HG03095 (cell line): ENCODE measurements around the gene ZNF418.

Experiments
- ATAC-seq: cut with Tn5 transposase; IDR thresholded peaks from one replicate; pipeline ENCODE4 v1.9.1; 2021; ENCODE audit warnings: moderate library complexity; ENCODE audit not compliant: unreplicated experiment

Gene ZNF418

GRCh38 chr19:57934820-57935665, at the start of gene ZNF418:
TSS of gene ZNF418 (minus strand) at chr19:57935402. CDS start at chr19:57933822, 1,580 bp downstream.
- peak; percentile 59 for ATAC-seq

DNA sequence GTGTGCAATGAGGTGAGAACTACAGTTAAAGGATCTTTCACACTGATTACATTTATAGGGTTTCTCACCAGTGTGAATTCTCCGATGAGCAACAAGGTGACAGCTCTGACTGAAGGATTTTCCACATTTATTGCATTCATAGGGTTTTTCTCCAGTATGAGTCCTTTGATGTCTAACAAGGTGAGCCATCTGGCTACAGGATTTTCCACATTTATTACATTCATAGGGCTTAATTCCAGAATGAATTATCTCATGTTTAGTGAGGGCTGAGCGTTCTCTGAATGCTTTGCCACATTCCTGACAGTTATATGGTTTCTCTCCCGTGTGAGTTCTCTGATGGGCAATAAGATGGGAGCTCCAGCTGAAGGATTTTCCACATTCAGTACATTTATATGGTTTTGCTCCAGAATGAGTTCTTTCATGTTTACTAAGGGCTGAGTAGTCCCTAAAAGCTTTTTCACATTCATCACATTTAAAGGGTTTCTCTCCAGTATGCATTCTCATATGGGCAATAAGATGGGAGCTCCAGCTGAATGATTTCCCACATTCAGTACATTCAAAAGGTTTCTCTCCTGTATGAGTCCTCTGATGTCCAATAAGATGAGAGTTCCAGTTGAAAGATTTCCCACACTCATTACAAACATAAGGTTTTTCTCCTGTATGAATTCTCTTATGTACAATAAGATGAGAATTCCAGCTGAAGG, 43.5 kb upstream of the ZNF418 start:
- ATAC-seq, result no peak

GRCh38 chr19:57974434-57974833, 39.2 kb upstream of the ZNF418 start, which contains the start of gene C19orf18:
TSS of gene C19orf18 (minus strand) at chr19:57974534. CDS start at chr19:57974432, 102 bp downstream.
- ATAC-seq, result no peak

- no peak for ATAC-seq
These were observed 29.6 kb upstream of the ZNF418 start for GRCh38 chr19:57964761-57965160.

- no peak for ATAC-seq
These were observed 26.6 kb upstream of the ZNF418 start for GRCh38 chr19:57961785-57962184.

DNA sequence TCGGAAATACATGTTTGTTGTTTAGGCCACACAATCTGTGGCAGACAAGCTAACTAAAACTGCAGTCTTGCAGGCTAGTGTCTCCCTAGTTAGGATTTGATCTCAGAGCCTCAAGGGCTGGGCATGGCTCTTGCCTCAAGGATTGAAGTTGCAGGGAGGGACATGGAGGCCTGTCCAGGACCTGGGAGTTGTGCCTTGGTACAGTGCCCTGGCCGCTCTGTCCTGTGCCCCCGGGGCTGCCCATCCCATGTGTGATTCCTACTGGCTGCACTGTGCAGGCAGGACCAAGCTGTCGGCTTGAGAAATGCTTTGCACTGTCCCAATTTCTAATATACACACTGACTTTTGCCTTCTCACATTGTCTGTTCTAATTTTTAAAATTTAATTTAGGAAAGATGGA, 19.8 kb upstream of the ZNF418 start:
- ATAC-seq, result no peak

DNA sequence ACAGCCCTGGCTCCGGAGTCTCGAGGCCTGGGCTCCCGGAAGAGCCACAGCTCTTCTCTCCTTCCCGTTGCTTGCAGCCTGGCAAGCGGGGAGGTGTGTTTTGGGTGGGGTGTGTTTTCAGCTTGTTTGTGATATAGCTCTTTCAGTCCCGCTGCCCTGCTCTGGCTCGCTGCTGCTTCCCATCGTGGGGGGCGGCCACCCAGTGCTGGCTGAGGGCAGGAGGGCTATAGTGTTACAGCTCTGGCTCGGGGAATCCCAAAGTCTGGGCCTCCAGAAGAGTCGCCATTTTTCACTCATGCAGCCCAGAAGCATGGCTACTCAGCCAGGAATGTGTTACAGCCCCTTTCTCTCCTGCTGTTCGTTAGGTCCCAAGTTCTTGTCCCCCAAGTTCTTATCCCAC, 14.5 kb upstream of the ZNF418 start:
- no peak for ATAC-seq

- no peak for ATAC-seq
These were observed 14.1 kb upstream of the ZNF418 start for GRCh38 chr19:57949296-57949695.

DNA sequence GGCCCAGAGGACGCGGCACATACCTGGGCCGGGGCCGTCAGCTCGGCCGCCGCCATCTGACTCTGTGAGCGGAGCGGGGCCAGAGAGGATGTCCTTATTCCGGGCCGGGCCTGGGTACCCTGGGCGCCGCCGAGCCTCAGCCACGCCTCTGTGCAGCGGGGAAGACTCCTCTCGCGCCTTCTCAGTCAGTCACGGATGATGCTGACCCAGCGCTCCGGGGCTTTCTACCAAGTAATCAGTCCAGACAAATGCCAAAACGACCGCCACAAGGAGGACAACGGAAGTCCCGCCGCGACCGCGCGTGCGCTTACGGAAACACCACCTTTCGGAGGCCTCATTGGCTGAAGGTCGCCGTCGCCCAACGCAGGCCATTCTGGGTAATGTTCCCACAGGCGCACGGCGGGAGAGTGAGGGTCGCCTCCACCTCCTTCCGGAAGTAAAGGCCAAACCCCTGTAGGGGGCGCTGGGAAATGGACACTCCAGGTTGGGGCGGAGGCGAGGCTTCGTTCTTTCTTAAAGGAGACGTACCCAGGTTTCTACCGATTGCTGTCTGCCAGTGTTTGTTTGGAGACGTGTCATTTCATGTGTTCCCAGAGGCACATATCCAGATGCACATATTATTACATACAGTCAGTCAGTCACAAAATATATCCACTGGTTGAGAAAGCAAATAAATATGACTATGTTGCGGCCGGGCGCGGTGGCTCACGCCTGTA, 12.4 kb upstream of the ZNF418 start, which contains the start of gene ZNF256:
TSS of gene ZNF256 (minus strand) at position 288 of the 716 bp plus-strand sequence. CDS start at position 56, 232 bp downstream.
- peak; percentile 69 for ATAC-seq

DNA sequence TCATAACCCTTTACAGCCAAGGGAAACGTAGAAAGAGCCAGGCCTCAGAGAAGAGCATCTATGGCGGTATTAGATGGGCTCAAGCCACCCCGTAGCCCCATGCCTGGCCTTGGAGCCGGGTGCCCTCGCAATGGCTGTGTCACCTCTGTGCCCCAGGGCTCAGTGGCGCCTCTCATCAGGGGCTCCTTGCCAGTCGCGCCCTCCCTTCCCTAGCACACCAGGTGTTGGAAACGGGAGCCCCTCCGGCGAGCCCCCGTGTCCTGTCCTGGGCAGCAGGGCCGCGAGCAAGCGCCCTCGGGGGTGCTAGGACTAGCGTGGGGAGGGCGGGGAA, 11.9 kb upstream of the ZNF418 start:
- ATAC-seq, result no peak

GRCh38 chr19:57946316-57946715, 11.1 kb upstream of the ZNF418 start:
- no peak for ATAC-seq

DNA sequence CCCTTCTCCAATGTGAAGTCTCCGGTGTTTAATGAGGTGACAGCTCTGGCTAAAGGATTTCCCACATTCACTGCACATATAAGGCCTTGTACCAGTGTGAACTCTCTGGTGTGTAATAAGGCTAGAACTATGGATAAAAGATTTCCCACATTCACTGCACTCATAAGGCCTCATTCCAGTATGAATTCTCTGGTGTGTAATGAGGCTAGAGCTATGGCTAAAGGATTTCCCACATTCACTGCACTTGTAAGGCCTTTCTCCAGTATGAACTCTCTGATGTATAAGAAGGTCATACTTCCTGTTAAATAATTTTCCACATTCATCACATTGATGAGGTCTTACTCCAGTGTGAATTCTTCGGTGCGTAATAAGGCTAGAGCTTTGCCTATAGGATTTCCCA, 6.4 kb upstream of the ZNF418 start:
- no peak for ATAC-seq

GRCh38 chr19:57935731-57936130, 529 bp upstream of the ZNF418 start:
- no peak for ATAC-seq

GRCh38 chr19:57927587-57927986, 7.6 kb downstream of the ZNF418 start:
- ATAC-seq, result no peak

DNA sequence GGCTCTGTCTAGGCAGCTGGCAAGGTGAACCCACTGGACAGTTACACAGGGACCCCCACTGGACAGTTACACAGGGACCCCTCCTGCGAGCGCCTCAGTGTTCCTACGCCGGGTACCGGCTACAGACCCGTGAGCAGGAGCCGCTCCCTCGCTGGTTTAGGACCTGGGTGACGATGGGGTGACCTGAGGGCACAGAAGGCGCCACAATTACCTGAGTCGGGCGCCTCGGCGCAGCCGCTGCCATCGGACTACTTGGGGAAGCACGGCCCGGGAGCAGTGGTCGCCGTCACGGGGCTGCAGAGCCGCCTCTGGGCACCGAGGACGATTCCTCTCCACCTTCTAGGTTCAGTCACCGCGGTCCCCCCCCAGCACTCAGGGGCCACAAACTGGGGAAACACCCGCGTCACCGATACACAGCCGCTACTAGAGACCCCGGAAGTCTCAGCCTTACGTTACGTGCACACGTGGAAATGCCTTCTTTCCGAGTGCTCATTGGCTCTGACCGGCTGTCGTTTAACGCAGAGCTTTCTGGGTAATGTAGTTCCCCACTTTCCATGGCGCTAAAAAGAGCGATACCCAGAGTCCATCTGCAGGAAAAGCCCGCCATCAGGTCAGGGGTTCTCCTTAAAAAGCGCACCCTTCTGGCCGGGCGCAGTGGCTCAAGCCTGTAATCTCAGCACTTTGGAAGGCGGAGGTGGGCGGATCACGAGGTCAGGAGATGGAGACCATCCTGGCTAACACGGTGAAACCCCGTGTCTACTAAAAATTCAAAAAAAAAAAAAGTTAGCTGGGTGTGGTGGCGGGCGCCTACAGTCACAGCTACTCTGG, 18.8 kb downstream of the ZNF418 start, which contains the start of gene ZNF417:
TSS of gene ZNF417 (minus strand) at position 425 of the 828 bp plus-strand sequence. CDS start at position 244, 181 bp downstream.
- peak; percentile 92 for ATAC-seq

DNA sequence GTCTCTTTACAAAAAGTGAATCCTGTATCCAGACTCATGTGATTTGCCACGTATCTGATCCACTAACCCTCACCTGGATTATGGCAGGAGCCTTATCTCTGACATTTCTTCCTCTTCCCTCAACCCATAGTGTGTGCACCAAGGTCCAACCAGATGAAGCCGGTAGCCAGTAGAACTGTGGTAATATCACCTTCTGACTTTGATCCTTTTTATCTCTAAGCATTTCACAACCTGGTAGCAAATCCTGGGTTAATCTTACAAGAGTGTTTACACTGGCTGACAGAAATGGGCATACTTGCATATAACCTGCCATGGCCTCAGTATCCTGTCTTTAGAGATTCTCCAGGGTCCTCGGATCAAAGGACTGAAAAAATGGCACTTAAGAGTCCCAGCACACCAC, 20.7 kb downstream of the ZNF418 start:
- no peak for ATAC-seq

DNA sequence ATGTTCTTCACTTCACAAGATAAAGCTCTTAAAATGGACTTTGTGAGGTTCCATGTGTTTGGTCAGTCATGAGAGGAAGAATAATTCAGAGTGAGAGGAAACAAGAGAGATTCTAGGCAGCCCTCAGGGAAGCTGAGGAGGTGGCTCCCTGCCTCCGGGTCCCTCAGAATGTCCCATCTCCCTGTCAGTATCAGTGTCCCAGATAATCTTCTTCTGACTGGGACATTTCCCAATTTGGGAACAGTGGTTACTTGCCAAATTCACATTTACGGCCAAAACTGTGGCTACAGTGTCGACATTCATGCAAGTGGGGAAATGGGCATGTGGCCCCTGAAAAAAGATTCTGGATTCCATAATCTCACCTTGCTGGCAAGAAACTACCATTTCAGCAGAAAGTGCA, 27.8 kb downstream of the ZNF418 start:
- no peak for ATAC-seq

DNA sequence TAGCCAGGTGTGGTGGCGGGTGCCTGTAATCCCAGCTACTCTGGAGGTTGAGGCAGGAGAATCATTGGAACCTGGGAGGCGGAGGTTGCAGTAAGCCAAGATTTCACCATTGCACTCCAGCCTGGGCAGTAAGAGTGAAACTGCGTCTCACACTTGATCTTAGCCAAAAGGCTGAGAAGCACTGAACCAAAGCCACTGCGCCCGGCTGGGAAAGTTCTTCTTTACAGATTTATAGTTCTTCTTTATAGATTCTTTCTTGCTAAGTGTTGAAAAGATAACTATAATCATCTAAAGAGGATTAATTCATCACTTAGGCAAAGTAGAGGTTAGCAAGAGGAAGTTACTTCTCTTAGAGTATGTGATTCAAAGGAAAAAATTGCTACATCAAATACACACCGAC, 29.9 kb downstream of the ZNF418 start:
- ATAC-seq, result no peak

DNA sequence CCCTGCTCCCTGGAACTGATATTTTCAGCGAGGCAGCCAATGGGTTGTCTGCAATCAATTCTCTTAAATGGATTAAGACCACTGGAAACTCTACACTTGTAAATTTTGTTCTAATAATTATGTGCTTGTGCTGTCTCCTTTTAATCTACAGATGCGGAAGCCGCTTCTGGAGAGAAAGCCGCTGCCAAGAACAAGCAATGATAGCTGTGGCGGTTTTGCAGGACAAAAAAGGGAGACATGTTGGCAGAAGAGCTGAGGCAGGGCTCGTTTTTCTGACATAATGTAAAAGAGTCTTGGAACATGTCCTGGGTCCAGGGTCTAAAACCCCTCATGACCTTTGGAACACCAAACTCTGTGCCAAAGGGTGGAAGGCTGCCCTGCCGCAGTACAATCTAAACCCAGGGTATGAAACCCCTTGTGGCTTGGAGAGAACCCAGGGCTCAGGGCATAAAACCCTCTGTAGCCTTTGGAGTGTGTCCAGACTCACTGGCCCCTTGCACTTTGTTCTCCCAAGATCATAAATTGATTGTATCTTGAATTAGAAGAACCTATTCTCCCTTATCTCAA, 31.5 kb downstream of the ZNF418 start:
- no peak for ATAC-seq

DNA sequence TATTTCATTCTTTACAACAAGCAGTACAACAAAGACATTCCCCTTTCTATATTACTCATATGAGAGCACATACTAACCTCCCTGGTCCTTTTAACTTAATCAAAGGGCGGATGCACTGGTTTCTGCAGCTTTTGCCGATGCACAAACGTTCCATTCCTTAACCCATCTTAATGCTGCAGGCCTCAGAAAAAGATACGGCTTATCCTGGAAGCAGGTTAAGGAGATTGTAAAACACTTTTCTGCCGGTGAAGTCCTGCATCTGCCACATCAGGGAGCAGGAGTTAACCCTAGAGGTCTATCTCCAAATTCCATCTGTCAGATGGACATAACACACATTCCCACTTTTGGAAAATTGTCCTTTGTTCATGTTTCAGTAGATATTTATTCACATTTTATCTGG, 34.9 kb downstream of the ZNF418 start:
- ATAC-seq, result no peak
